Stimulated activated CD4-positive, alpha-beta T cell treated with anti-CD3 and anti-CD28 coated beads, Interleukin-12 subunit alpha, Interleukin-12 subunit beta, amount 100 ng/mL, for 48 hours (primary cell): ENCODE results near the gene GUCY1A2.
"Not testable (repeated sequence)": the region's sequence is repeated elsewhere in the genome, so short reads cannot be mapped to it uniquely, and the experiment has no call there.

Experiments
- DNase-seq, 3 donors: peaks; one replicate each; pipeline ENCODE4 v3.0.0-alpha.2; 2020; ENCODE audit warnings: low read depth in 2 of 3, low spot score in 1 of 3

GUCY1A2 gene

DNA sequence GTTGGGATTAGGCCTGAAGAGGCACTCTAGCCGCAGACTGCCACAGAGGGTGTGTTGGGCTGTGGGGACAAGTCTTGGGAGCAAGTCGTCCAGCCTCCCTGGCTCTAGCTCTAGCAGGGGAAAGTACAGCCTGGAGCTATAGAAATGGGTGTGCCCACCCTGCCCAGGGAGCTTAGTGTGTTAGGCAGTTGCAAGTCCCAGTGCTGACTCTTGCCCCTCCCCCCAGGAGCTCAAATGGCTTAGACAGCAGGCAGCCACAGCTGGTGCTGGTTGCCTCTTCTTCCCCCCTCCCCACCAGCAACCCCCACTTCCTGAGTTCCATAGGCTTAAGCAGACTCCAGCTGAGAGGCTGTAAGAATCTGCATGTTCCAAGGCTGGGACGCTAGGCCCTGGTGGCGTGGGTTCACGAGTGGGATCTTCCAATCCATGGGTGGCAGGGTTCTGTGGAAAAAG, 61.2 kb downstream of the GUCY1A2 start:
- no peak for DNase-seq

DNA sequence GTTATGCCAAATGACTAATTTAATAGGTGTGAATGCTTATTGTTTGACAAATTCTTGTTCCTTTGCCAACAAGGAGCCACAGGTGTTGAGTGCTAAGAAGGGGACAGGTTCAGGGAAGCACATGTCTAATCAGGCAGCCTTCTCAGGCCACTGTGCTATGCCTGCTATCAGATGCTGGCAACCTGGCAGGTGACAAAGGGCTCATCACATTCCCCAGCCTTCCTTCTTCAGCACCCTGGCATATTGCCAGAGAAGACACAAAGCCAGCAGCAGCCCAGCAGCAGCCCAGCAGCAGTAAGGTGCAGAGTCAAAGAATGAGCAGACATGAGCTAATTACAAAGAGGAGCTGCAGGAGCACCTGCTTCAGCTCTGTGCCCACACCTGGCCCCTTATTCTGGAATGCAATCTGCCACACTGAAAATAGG, 68.2 kb downstream of the GUCY1A2 start:
- DNase-seq: no peak

DNA sequence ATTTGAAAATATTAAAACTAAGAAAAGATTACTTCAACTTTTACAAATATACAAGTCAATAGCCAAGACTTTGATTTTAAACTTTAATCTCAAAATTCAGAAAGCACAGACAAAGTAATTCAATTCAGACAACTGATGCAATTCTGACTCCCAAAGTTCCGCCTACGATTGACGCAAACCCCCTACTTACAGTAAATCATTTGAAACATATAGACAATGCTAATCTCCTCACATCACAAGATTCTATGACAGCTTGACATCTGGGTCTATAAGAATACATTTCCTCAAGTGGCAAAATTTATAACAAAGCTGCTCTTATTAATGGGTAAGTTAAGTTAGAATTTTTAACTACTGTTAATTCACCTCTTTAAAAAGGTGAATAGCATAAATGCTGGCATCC, 75.2 kb downstream of the GUCY1A2 start:
- no peak for DNase-seq

DNA sequence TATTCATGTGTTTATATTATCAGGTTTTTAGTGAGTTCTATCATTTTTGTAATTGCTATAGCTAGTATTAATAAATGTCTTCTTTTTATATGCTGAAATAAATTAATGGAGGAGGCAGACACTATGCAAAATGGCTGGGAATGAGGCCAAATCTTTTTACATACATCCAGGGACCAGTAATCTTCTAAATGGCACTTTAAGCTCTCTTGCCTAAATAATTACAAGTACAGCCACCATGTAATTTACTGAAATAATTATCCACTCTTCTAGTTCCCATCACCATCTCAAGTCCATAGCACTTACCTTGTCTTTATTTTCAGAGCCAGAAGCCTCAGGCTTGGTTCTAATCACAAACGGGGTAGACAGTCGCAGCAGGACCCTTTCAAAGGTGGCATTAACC, 79.1 kb downstream of the GUCY1A2 start:
- no peak for DNase-seq

DNA sequence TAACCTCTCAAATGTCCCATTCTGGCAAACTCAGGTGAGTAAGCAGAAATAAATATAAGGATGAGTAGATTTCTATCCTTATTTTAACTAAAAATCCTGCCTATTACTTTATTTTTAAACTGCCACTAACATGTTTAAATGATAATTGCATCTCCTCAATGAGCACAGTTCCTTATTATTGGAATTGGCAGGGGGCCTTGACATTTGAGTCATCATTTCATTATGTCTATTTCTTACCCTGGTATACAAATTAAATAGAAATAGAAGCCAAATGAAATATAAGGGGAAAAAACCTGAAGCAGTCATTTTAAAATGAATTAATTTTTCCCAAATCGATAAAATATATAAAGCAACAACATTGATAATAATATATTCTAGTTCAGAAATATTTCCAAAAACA, 81.2 kb downstream of the GUCY1A2 start:
- no peak for DNase-seq

DNA sequence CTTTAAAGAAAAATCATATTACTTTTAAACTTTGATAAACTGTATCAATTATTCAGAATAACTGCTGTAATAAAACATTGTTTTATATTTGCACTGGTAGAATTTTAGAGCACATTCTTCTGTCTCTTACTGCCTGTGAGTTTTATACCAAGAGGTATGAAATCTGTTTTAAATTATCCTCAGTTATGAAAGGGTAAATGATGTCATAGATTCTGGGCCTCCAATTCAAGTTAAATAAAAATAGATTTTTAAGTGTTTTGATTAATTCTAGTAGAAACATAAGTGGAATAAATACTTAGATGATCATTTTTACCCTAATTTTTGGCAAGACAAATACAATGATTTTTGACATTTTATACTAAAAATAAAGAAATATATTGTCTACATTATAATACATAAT, 93.0 kb downstream of the GUCY1A2 start:
- DNase-seq: no peak

DNA sequence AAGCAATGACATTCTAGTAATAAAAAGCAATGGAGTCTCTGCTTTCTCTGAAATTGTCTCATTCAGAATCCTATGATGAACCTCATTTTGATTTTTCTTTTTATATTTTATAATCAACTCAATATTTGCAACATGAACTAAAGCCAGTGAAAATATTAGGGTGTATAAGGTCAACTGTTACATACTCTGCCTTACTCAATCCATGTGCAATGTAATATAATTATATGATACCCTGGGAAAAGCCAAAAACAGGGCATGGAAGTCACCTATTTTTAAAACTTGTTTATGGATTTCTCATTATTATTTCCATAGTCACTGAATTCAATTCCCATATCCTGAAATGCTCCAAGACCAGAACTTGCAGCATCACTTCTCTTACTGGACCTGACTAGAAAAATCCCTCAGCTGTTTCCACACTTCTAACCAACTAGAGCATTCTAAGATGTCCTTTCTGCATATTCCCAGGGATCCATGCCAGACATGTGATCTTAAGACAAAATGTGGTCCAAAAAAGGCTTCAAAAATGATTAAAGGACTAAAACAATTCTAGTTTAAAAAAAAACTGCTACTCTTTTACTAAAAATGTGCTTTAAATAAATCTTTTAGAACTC, 97.3 kb downstream of the GUCY1A2 start:
- DNase-seq: no peak

DNA sequence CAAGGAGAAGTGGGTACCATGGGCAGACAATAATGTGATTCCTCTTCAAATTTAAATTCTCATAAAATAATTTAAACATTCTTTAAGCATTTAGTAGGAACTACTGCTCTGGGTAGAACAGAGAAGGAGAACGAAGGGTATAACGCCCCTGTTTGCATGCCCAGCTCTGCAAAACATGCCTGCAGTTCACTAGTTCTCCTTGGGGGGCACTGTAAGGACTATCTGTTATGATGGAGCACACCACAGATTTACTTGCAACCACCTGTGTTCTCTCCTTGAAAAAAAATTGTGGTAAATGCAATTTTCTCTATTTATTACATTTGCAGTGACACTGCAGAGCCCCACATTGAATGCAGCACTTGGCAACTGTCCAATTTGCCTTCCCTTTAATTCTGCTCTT, 100.3 kb downstream of the GUCY1A2 start:
- DNase-seq: no peak

DNA sequence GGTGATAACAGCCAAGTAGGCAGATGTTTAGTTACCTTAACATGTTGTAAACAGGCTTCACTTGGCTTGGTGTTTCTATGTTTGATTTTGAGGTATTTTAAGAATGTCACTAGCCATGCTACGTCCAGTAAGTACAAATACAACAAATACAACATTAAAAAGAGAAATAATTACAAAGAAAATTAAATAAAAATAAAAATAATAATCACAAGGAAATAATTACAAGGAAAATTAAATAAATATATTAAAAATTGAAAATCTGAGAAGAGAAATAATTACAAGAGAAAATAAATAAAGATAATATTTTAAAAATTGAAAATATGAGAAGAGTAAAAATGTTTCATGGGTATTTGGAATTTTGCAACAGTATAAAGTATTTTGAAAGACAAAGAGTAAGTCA, 103.9 kb downstream of the GUCY1A2 start:
- DNase-seq: no peak

DNA sequence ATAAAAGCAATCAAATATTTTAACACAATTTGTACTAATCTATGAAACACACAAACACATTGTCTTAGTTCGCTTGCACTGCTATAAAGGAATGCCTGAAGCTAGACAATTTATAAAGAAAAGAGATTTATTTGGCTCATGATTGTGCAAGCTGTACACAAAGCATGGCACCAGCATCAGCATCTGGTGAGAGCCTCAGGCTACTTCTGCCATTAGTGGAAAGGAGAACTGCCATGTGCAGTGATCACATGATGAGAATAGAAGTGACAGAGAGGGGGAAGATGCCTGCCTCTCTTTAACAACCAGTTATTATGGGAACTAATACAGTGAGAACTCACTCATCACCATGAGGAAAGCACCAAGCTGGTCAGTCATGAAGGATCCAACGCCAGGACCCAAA, 105.1 kb downstream of the GUCY1A2 start:
- DNase-seq: no peak

DNA sequence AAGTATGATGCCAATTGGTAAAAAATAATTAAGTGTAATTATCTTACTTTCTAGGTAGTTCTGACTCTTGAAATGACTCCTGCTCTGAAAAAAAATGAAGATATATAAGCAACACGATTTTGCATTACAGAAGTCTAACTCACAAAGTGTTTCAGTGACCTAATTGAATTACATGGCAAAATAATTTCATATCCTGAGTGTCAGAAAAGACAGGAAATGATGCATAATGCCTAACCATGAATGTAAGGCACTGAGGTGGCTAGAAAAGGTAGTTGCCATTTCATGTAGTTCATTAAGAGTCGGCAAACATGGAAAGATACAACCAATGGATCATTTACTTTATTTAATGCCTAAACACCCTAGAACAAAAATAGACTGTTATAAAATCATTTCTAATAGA, 113.5 kb downstream of the GUCY1A2 start:
- DNase-seq: no peak

DNA sequence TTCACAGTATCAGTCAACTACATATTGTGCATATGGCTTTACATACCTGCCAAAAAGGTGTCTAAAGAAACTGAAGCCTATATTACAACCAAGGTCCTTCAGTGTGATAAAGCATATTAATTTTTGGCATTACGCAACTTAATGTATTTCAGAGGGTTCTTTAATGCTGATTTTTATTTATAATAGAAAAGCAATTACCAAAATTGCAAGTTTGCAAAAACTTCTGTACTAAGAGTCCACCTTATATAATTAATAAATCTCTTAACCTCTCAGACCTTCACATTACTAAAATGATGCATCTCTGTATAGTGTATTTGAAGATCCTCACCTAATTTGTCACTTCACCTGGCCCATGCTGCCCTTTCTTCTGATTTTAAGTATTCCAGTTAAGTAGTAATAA, 128.6 kb downstream of the GUCY1A2 start:
- DNase-seq: no peak

DNA sequence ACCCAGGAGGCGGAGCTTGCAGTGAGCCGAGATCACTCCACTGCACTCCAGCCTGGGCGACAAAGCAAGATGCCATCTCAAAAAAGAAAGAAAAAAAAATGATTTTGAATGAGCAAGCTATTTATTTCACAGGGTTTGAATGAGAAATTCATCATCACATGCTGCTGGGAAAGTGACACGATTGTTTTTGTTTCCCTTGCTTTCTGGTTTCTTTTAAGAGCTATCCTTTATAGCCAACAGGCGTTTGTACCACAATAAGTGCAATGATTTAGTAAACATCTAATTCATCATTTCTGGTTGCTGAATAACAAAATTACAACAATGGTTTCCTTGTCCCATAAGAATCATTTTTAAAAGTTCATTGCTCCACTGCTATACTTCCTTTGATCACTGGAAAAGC, 129.9 kb downstream of the GUCY1A2 start:
- no peak for DNase-seq

DNA sequence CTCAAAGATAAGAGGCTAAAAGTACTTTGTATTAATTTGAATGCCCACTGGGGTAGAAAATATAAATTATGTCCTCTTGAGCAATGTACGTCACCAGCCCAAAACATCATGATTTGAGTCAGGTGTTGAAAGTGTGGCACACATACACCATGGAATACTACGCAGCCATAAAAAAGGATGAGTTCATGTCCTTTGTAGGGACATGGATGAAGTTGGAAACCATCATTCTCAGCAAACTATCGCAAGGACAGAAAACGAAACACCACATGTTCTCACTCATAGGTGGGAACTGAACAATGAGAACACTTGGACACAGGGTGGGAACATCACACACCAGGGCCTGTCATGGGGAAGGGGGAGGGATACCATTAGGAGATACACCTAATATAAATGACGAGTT, 134.6 kb downstream of the GUCY1A2 start:
- DNase-seq: not testable (repeated sequence)

DNA sequence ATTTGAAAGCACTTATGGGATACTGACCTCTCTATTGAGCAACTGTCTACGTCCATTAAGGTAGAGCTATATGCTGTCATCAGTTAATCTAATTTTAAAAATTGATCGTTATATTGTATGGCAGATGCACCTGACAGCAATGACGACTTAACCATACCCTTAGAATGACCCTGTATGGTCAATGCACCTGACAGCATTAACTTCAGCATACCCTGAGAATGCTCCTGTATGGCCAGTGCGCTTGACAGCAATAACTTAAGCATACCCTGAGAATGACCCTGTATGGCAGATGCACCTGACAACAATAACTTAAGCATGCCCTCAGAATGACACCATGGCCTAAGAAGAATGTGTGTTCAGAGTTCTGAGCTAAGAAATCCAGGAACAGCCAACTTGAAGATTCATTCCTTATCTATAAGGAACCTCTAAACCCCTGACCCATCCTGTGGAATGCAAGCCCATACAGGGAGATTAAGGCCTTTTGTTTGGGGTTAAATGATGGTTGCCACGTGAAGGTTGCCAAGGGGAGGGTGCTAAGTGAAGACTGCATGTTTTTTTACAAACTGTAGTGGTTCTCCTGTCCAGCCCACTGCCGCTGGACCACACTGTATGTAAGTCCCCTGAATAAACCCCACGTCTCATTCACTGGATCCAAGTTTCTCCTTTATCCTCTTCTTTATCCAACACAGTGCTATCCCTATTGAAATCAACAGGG, 138.3 kb downstream of the GUCY1A2 start:
- no peak for DNase-seq

DNA sequence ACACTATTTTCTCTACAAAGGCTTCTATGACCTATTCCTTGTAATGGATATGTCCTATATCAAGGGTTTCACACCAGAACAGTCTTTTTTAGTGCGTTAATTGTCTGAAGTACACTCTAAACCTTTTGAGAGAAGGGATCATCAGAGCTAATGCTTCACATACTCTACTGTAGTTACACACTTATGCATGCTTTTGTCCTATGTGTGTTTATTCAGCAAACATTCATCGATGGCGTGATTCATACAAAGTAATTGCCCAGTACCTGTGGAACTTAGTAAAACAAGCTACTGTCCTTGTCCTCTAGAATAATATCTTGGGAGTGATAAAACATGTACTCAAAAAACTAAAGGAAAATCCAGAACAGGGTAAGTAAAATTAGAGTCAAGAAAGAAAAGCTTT, 139.2 kb downstream of the GUCY1A2 start:
- no peak for DNase-seq

DNA sequence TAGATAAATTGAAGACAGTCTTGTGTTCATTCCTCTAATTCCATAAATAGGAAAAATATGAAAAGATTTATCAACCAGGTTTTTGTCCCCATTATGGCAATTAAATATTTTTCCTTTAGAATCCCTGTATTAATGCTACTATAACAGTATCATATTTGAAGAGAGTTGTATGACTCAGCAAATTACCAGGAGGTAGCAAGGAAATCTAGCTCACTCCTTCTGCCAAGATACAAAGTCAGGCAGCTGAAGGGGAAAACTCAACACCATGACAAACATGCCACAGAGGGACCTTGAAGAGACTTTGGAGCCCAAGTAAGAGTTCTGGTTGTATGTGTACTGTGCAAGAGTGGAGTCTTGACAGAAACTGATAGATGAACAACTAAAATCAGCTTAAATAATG, 143.3 kb downstream of the GUCY1A2 start:
- no peak for DNase-seq

DNA sequence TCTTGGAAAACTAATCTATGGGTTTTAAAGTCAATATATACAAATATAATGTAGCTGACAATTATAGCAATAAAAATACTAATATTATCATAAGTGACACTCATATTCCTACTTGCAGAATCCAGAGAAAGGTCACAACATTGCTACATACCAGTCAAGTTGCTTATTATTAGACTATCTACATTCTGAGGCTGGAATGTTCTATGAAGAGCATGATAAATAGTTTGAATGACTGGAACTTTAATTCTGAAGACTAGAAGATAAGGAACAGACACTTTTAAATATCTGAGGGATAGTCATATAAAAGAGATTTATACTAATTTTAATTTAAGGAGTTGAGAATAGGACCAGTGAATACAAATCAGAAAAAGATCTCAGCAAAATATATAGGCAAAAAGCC, 146.0 kb downstream of the GUCY1A2 start:
- no peak for DNase-seq

DNA sequence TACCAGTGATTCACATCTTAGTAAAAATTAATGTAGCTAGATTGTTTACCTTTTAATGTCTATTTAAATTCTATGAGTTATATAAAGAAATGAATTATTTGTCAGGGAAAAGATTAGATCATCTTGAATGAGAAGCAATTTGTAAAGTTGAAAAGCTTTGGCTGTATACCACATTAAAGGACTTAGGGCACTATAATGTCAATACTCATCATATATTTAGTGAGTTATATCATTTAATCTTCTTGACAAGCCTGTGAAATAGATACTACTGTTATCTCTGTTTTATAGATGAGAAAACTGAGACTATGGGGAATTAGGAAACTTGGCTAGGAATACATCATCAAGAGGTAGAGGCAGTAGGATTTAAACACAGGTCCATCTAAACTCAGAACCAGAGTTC, 160.1 kb downstream of the GUCY1A2 start:
- DNase-seq: no peak

DNA sequence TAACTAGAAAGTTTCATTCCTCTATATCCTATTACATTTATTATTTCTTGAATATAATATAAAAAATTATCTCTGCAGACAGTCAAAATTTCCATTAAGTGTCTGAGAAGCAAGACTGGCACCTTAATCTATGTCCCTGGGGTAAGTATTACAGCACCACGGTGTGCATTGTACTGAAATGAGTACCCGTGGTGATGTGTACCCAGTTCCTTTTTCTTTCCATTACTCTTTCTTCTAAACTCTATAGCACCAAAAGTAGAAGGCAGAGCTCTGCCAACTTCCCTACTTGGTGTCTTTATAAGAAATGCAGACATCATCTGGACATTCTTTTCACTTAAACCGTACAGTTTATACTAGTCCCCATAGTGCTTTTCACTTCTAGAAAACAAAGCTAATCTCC, 161.7 kb downstream of the GUCY1A2 start:
- no peak for DNase-seq

DNA sequence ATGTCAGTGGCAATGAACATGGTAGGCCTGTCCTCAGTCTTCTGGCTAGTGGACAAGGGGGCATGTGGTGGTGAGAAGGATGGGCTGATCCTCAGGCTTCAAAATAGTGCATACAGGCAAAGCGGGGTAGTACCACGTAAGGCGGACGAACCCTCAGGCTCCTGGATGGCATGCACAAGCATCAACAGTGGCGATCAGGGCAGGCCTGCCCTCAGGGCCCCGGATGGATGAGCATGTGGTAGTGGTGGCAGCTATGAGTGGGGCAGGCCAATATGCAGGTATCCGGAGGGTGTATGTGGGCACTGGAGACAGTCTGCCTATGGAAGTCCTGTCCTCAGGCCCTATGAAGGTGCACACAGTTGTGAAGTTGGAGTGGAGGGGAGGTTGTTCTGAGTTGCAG, 163.8 kb downstream of the GUCY1A2 start:
- DNase-seq: no peak

DNA sequence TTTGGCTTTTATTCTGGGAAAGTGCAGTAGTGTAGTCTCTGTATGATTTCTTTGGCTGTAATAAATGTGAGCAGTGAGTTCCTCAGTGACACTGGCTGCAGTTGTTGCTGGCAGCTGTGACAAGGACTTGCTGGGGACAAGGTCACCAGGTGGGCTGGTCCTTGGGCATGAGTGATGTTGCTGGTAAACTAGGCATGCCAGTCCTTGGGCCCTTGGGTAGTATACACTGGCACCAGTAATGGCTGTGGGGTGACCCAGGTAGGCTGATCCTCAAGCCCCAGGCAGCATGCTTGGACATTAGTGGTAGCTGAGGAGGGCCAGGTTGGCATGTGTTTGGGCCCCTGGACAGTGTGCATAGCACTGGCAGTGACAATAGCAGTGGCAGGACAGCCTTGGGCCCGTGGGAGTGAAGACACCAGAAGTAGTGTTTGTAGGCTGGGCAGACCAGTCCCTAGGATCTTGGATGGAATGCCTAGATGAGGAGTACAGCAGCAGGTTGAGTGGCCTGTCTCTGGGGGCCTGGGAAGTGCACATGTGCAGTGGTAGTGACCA, 164.3 kb downstream of the GUCY1A2 start:
- DNase-seq: no peak

DNA sequence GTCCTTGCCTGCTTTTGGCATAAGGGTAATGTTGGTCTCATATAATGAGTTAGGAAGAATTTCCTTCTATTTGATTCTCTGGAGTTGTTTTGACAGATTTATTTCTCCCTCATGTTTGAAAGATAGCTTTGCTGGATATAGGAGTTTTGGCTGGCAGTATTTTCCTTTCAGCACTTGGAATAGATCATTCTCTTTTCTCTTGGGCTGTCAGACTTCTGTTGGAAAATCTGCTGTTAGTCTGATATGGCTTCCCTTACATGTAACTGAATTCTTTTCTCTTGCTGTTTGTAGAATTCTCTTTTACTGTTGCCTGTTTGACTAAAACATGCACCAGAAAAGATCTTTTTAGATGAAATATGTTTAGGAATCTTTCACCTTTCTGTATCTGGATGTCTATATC, 165.5 kb downstream of the GUCY1A2 start:
- DNase-seq: no peak
